ENCODE measurements around the gene SLC5A11. TPM values are rescaled to one million over a fixed set of nuclear protein-coding genes. Genes with fewer than 3 reads are reported as not detected.

Gene SLC5A11
- total and polyA plus RNA-seq, 2 of the 13 experiments (the other 11 are each of a cell fraction or from before 2014, with no cell fraction given), result 1.2 to 3.3 TPM

DNA sequence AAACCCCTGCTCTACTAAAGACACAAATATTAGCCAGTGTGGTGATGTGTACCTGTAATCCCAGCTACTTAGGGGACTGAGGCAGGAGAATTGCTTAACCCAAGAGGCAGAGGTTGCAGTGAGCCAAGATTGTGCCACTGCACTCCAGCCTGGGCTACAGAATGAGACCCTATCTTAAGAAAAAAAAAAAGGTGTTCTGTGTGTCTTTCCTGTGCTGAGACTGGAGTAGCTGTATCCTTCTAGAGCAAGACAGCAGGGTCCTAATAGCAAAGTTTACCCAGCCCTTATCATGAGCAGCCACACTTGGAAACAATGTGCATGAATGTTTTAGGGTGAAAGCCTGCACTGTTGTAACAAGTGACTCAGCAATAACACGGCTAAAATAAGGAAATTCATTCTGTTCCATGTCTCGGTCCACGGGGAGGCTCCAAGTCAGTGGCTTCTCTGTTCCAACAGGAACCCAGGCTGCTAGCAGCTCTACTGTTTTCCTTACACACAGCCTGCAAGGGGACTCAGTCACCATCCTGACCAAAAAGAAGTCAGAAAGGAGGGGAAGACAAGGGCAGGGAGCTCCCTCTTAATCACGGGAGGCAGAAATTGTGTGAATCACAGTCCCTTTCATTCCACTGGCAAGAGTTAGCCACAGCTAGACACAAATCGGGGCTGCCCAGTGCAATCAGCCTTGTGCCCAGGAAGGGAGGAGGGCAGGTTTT lies 7.1 kb upstream of the SLC5A11 start (continued):
- TF ChIP-seq LCORL (IDR thresholded peaks at IDR 0.05) (no peak), LCORL (CRISPR knock-in tag; IDR thresholded peaks at IDR 0.05) (peak; percentile 65; the same call in 1 of the 2 replicates), ZNF251 (CRISPR knock-in tag; IDR thresholded peaks at IDR 0.05) (no peak), CEBPG (CRISPR knock-in tag; IDR thresholded peaks at IDR 0.05) (peak; percentile 35; the same call in 1 of the 2 replicates), ZNF121 (CRISPR knock-in tag; IDR thresholded peaks at IDR 0.05) (no peak), ZNF333 (CRISPR knock-in tag; IDR thresholded peaks at IDR 0.05; ENCODE audit: borderline replicate concordance) (no peak), KMT2A (CRISPR knock-in tag; IDR thresholded peaks at IDR 0.05) (0 out of 2 replicates have a peak, but pooled peaks have one; percentile 17), DMAP1 (CRISPR knock-in tag; IDR thresholded peaks at IDR 0.05) (no peak), MED1 (CRISPR knock-in tag; IDR thresholded peaks at IDR 0.05) (peak; percentile 56; the same call in 1 of the 2 replicates), HOXA5 (CRISPR knock-in tag; IDR thresholded peaks at IDR 0.05) (0 out of 2 replicates have a peak, but pooled peaks have one; percentile 21), SP1 (IDR thresholded peaks at IDR 0.05) (no peak), SP1 (CRISPR knock-in tag; IDR thresholded peaks at IDR 0.05) (no peak), ZBTB38 (CRISPR knock-in tag; IDR thresholded peaks at IDR 0.05) (0 out of 2 replicates have a peak, but pooled peaks have one; percentile 15), ZMYM3 (CRISPR knock-in tag; IDR thresholded peaks at IDR 0.05) (0 out of 2 replicates have a peak, but pooled peaks have one; percentile 21), TRAFD1 (CRISPR knock-in tag; IDR thresholded peaks at IDR 0.05; ENCODE audit: borderline replicate concordance) (no peak), XRCC5 (optimal IDR thresholded peaks at IDR 0.05; ENCODE audit: low read length) (peak; percentile 36), ZNF839 (CRISPR knock-in tag; IDR thresholded peaks at IDR 0.05; ENCODE audit: borderline replicate concordance) (no peak), GATAD2A (CRISPR knock-in tag; IDR thresholded peaks at IDR 0.05) (peak; percentile 77; the same call in 1 of the 2 replicates), ZNF547 (CRISPR knock-in tag; IDR thresholded peaks at IDR 0.05) (peak; percentile 34; the same call in 1 of the 2 replicates), SOX6 (IDR thresholded peaks at IDR 0.05) (no peak), SOX6 (CRISPR knock-in tag; IDR thresholded peaks at IDR 0.05) (peak; percentile 70), SAP130 (CRISPR knock-in tag; IDR thresholded peaks at IDR 0.05; ENCODE audit: low read depth) (peak; percentile 74), SMAD3 (CRISPR knock-in tag; IDR thresholded peaks at IDR 0.05) (0 out of 2 replicates have a peak, but pooled peaks have one; percentile 15)
- TF ChIP-seq, protein P1, sequence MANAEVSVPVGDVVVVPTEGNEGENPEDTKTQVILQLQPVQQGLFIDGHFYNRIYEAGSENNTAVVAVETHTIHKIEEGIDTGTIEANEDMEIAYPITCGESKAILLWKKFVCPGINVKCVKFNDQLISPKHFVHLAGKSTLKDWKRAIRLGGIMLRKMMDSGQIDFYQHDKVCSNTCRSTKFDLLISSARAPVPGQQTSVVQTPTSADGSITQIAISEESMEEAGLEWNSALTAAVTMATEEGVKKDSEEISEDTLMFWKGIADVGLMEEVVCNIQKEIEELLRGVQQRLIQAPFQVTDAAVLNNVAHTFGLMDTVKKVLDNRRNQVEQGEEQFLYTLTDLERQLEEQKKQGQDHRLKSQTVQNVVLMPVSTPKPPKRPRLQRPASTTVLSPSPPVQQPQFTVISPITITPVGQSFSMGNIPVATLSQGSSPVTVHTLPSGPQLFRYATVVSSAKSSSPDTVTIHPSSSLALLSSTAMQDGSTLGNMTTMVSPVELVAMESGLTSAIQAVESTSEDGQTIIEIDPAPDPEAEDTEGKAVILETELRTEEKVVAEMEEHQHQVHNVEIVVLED (CRISPR knock-in tag; IDR thresholded peaks at IDR 0.05; ENCODE audit: borderline replicate concordance), result no peak
- TF ChIP-seq, protein P2, sequence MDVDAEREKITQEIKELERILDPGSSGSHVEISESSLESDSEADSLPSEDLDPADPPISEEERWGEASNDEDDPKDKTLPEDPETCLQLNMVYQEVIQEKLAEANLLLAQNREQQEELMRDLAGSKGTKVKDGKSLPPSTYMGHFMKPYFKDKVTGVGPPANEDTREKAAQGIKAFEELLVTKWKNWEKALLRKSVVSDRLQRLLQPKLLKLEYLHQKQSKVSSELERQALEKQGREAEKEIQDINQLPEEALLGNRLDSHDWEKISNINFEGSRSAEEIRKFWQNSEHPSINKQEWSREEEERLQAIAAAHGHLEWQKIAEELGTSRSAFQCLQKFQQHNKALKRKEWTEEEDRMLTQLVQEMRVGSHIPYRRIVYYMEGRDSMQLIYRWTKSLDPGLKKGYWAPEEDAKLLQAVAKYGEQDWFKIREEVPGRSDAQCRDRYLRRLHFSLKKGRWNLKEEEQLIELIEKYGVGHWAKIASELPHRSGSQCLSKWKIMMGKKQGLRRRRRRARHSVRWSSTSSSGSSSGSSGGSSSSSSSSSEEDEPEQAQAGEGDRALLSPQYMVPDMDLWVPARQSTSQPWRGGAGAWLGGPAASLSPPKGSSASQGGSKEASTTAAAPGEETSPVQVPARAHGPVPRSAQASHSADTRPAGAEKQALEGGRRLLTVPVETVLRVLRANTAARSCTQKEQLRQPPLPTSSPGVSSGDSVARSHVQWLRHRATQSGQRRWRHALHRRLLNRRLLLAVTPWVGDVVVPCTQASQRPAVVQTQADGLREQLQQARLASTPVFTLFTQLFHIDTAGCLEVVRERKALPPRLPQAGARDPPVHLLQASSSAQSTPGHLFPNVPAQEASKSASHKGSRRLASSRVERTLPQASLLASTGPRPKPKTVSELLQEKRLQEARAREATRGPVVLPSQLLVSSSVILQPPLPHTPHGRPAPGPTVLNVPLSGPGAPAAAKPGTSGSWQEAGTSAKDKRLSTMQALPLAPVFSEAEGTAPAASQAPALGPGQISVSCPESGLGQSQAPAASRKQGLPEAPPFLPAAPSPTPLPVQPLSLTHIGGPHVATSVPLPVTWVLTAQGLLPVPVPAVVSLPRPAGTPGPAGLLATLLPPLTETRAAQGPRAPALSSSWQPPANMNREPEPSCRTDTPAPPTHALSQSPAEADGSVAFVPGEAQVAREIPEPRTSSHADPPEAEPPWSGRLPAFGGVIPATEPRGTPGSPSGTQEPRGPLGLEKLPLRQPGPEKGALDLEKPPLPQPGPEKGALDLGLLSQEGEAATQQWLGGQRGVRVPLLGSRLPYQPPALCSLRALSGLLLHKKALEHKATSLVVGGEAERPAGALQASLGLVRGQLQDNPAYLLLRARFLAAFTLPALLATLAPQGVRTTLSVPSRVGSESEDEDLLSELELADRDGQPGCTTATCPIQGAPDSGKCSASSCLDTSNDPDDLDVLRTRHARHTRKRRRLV (CRISPR knock-in tag; IDR thresholded peaks at IDR 0.05), result no peak

Data from HepG2 (cell line).